PC-3 (cell line): ENCODE results near the gene PCGF5. TPM values are rescaled to one million over a fixed set of nuclear protein-coding genes. Genes with fewer than 3 reads are reported as not detected.

Experiments
- ATAC-seq: fragments of 200-7000 bp; cut with Tn5 transposase; 2 replicates; pipeline ENCODE4 v1.9.1; 2020; ENCODE audit warnings: mild to moderate bottlenecking, moderate library complexity
- BruUV-seq: library from RNA; stranded (reverse); fragments of 400-500 nt; replicated peaks from 2 replicates; lab custom pipeline; 2021; lab: Mats Ljungman, UMichigan
- CTCF ChIA-PET: fragments of 300-600 bp; sonication (Branson Sonifier 250); formaldehyde crosslinking; loops from one replicate; lab custom pipeline; 2022; ENCODE audit warnings: antibody characterized with exemption; lab: Charles Lee
- POLR2A ChIA-PET: fragments of 300-600 bp; sonication (Branson Sonifier 250); formaldehyde crosslinking; loops from one replicate; lab custom pipeline; 2022; ENCODE audit warnings: antibody characterized with exemption; ENCODE audit not compliant: unreplicated experiment; lab: Charles Lee
- DNase-seq: peaks from one replicate; pipeline ENCODE4 v3.0.0-alpha.2; 2015
- H2AFZ ChIP-seq: fragments of 300-600 bp; sonication (generic); 2 replicates; pipeline ENCODE4 v1.6.0; 2016; ENCODE audit warnings: antibody characterized with exemption, low read length
- H3F3A ChIP-seq: fragments of 300-600 bp; sonication (generic); one replicate; pipeline ENCODE4 v1.6.0; 2017; ENCODE audit warnings: antibody characterized with exemption, low read length, control low read depth, mild to moderate bottlenecking; ENCODE audit not compliant: unreplicated experiment
- H3K27ac ChIP-seq: fragments of 300-600 bp; sonication (generic); 2 replicates; pipeline ENCODE4 v1.5.1; 2016; ENCODE audit warnings: mild to moderate bottlenecking, low read length
- H3K27me3 ChIP-seq: fragments of 300-600 bp; sonication (generic); 2 replicates; pipeline ENCODE4 v1.6.1; 2016; ENCODE audit warnings: low read length, mixed read lengths
- H3K36me3 ChIP-seq: fragments of 300-600 bp; sonication (generic); 2 replicates; pipeline ENCODE4 v1.6.1; 2016; ENCODE audit warnings: low read depth, mixed run types, low read length, mixed read lengths
- H3K4me1 ChIP-seq: fragments of 300-600 bp; sonication (generic); 2 replicates; pipeline ENCODE4 v1.5.1; 2016; ENCODE audit warnings: low read length; ENCODE audit not compliant: insufficient read depth
- H3K4me2 ChIP-seq: fragments of 300-600 bp; sonication (generic); 2 replicates; pipeline ENCODE4 v1.6.0; 2016; ENCODE audit warnings: low read length
- H3K4me3 ChIP-seq: fragments of 300-600 bp; sonication (generic); 2 replicates; pipeline ENCODE4 v1.5.1; 2016; ENCODE audit warnings: mild to moderate bottlenecking, low read length, mixed read lengths
- H3K79me2 ChIP-seq: fragments of 300-600 bp; sonication (generic); 2 replicates; pipeline ENCODE4 v1.6.1; 2017; ENCODE audit warnings: low read length, mixed read lengths
- H3K9ac ChIP-seq: fragments of 300-600 bp; sonication (generic); 2 replicates; pipeline ENCODE4 v1.6.0; 2016; ENCODE audit warnings: mild to moderate bottlenecking, low read length
- H3K9me2 ChIP-seq: fragments of 300-600 bp; sonication (generic); replicated peaks from 2 replicates; pipeline ENCODE4 v1.6.1; 2016; ENCODE audit warnings: mixed run types, low read length, mixed read lengths
- H3K9me3 ChIP-seq: fragments of 300-600 bp; sonication (generic); 2 replicates; pipeline ENCODE4 v1.6.1; 2016; ENCODE audit warnings: low read length, mixed read lengths
- H4K20me1 ChIP-seq: fragments of 300-600 bp; sonication (generic); 2 replicates; pipeline ENCODE4 v1.6.1; 2016; ENCODE audit warnings: low read length, mixed read lengths
- EZH2 ChIP-seq: fragments of 300-600 bp; sonication (generic); IDR thresholded peaks from one replicate; pipeline ENCODE4 v1.6.1; 2017; ENCODE audit warnings: antibody characterized with exemption, mild to moderate bottlenecking, low read length; ENCODE audit not compliant: unreplicated experiment
- EZH2phosphoT487 ChIP-seq: fragments of 300-600 bp; sonication (generic); IDR thresholded peaks from 2 replicates; pipeline ENCODE4 v1.6.1; 2018; ENCODE audit warnings: mild to moderate bottlenecking, antibody characterized with exemption, low read length, borderline replicate concordance
- intact Hi-C: fragments of 100-400 bp; cut with micrococcal nuclease; formaldehyde crosslinking; loops from 2 replicates; pipeline ENCODE4 v1.9.0; 2023
- total RNA-seq: library from RNA; depleted of rRNA; stranded (reverse); fragments of >200 nt; gene quantifications from 2 replicates; pipeline ENCODE4 v1.2.3, GENCODE V29; 2014
- TF ChIP-seq, protein P1 (sequence below): fragments of 300-600 bp; sonication (generic); conservative IDR thresholded peaks from 2 replicates; pipeline ENCODE4 v1.5.1; 2017; ENCODE audit warnings: antibody characterized with exemption, low read depth, mild to moderate bottlenecking, low read length

The PCGF5 gene
- total RNA-seq, 1 experiment from 2014 or later: 25.0 TPM

DNA sequence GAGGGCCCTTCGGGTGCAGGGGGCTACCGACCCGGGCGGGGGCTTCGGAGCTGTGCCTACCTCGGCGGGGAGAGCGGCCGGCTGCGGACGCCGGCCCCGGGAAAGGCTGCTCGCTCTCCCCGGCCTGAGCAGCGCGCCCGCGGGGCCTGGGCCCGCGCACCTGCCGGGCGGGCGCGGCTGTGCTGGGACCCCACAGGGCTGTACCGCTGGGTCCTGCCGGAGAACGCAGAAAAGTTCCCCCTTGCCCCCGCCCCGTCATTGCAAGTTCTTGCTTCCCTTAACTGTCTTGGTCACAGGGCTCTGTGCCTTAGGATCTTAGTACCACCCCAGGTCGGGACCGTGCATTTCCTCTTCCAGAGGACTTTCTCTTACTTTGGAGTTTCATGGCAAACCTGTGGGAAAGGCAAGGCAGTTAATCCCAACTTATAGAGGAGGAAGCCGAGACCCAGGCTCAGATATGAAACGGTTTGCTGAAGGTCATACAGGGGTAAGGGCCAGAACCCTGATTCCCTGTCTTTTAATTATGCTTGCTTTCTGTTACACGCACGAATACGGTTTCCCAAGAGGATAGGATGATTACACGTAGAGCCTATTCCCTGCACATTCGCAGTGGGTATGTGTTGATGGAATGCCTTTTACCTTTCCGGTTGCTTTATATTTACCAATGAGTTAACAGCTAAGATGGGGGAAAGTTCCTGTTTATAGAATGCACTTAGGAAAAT, 652 bp downstream of the PCGF5 start:
- TF ChIP-seq EZH2: no peak
- no peak for TF ChIP-seq EZH2phosphoT487
- TF ChIP-seq, protein P1, sequence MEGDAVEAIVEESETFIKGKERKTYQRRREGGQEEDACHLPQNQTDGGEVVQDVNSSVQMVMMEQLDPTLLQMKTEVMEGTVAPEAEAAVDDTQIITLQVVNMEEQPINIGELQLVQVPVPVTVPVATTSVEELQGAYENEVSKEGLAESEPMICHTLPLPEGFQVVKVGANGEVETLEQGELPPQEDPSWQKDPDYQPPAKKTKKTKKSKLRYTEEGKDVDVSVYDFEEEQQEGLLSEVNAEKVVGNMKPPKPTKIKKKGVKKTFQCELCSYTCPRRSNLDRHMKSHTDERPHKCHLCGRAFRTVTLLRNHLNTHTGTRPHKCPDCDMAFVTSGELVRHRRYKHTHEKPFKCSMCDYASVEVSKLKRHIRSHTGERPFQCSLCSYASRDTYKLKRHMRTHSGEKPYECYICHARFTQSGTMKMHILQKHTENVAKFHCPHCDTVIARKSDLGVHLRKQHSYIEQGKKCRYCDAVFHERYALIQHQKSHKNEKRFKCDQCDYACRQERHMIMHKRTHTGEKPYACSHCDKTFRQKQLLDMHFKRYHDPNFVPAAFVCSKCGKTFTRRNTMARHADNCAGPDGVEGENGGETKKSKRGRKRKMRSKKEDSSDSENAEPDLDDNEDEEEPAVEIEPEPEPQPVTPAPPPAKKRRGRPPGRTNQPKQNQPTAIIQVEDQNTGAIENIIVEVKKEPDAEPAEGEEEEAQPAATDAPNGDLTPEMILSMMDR: no peak
- Histone ChIP-seq H3K4me3 (peak overlapping the region; percentile 88), H4K20me1 (no peaks in the 10 kb centered on the region), H3K4me1 (peaks cover 7% of the 10 kb centered on the region; the same call in 1 of the 2 replicates), H3K4me2 (peak overlapping the region; percentile 83), H3K27me3 (no peaks in the 10 kb centered on the region), H3K36me3 (no peaks in the 10 kb centered on the region), H2AFZ (peak overlapping the region; percentile 83), H3K9ac (peak overlapping the region; percentile 79), H3K27ac (no peak overlapping the region), H3K9me2 (no peaks in the 10 kb centered on the region), H3K9me3 (no peaks in the 10 kb centered on the region), H3F3A (no peaks in the 10 kb centered on the region), H3K79me2 (peaks cover 18% of the 10 kb centered on the region)
- DNase-seq (peak; percentile 7), ATAC-seq (peak; percentile 42)
- ChIA-PET POLR2A (no interaction called here), CTCF (no interaction called here)
- intact Hi-C loops: loop anchor here (5.0 kb wide), 1 partner anchor 59 kb away; no protein-coding TSS in a partner anchor
- BruUV-seq: TSS peak; percentile 54

DNA sequence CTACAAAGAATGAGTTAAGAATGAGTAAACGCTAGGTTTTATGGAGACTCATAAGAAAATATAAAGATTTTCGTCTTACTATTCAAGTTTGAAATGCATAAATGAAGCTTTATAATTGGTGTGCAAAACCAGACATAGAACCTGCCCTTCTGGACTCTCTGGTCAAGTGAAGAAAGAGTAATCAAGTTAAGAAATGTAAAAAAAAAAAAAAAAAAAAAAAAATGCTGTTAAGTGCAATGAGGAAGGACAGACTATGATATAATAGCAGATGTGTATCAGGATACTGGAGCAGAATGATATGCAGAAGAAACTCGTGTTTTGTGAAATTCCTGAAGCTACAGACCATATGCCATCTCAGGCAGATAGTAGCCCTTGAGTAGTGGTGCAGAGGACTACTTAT, 5.6 kb downstream of the PCGF5 start:
- POLR2A ChIA-PET: no interaction called here
- Histone ChIP-seq H3K27me3 (no peaks in the 10 kb centered on the region), H3K9me2 (no peaks in the 10 kb centered on the region), H3K4me3 (no peak overlapping the region), H3F3A (no peaks in the 10 kb centered on the region), H3K4me2 (no peak overlapping the region), H3K27ac (no peak overlapping the region), H3K79me2 (peaks cover 17% of the 10 kb centered on the region), H3K9me3 (no peaks in the 10 kb centered on the region), H3K36me3 (no peaks in the 10 kb centered on the region), H3K9ac (no peak overlapping the region), H2AFZ (no peak overlapping the region), H3K4me1 (peaks cover 7% of the 10 kb centered on the region; the same call in 1 of the 2 replicates), H4K20me1 (no peaks in the 10 kb centered on the region)
- ATAC-seq: no peak
- BruUV-seq: no TSS peak
- CTCF ChIA-PET: no interaction called here
- no peak for TF ChIP-seq EZH2phosphoT487
- TF ChIP-seq, protein P1: no peak
- TF ChIP-seq EZH2: no peak
- intact Hi-C loops: no loop called here
- no peak for DNase-seq

GRCh38 chr10:91227576-91227975, 7.1 kb downstream of the PCGF5 start:
- DNase-seq: no peak
- TF ChIP-seq EZH2: no peak
- no peak for TF ChIP-seq EZH2phosphoT487
- TF ChIP-seq, protein P1: no peak
- no peak overlapping the region for H3K4me2 ChIP-seq
- H3K27ac ChIP-seq: no peak overlapping the region
- BruUV-seq: no TSS peak
- H3K9me2 ChIP-seq: no peaks in the 10 kb centered on the region
- no peak overlapping the region for H3K9ac ChIP-seq
- ChIA-PET CTCF (interaction anchor here (0.5 kb wide), 1 partner anchor 14 kb away, joined by 3 read pairs; no protein-coding TSS in a partner anchor), POLR2A (no interaction called here)
- H3K9me3 ChIP-seq: no peaks in the 10 kb centered on the region
- no peaks in the 10 kb centered on the region for H3K27me3 ChIP-seq
- no peaks in the 10 kb centered on the region for H3K4me1 ChIP-seq
- ATAC-seq: no peak
- H3F3A ChIP-seq: no peaks in the 10 kb centered on the region
- H3K4me3 ChIP-seq: no peak overlapping the region
- no peaks in the 10 kb centered on the region for H3K36me3 ChIP-seq
- H4K20me1 ChIP-seq: no peaks in the 10 kb centered on the region
- no peak overlapping the region for H2AFZ ChIP-seq
- intact Hi-C loops: no loop called here
- 0 out of 2 replicates have a peak, but pooled peaks cover 2% of the 10 kb centered on the region for H3K79me2 ChIP-seq
